GM21526 (cell line): ENCODE data around the gene ARSG.
"Not testable (repeated sequence)": the region's sequence is repeated elsewhere in the genome, so short reads cannot be mapped to it uniquely, and the experiment has no call there.

Source experiments
- ATAC-seq: cut with Tn5 transposase; IDR thresholded peaks from one replicate; pipeline ENCODE4 v1.9.1; 2021; ENCODE audit warnings: moderate library complexity; ENCODE audit not compliant: unreplicated experiment, low FRiP score

ARSG gene

GRCh38 chr17:68302666-68303065 is 11.4 kb downstream of the ARSG start:
- ATAC-seq = no peak

- ATAC-seq = no peak
Measured at GRCh38 chr17:68304706-68305105, 13.4 kb downstream of the ARSG start.

- ATAC-seq = no peak
Measured at GRCh38 chr17:68305142-68305541, 13.8 kb downstream of the ARSG start.

GRCh38 chr17:68306819-68307218 is 15.5 kb downstream of the ARSG start:
- no peak for ATAC-seq

GRCh38 chr17:68307443-68307842 is 16.1 kb downstream of the ARSG start:
- ATAC-seq = no peak

- ATAC-seq = not testable (repeated sequence)
Measured at GRCh38 chr17:68308486-68308885, 17.2 kb downstream of the ARSG start.

- not testable (repeated sequence) for ATAC-seq
Measured at GRCh38 chr17:68309066-68309670, 17.9 kb downstream of the ARSG start.

GRCh38 chr17:68310152-68310551 is 18.9 kb downstream of the ARSG start:
- ATAC-seq = no peak

GRCh38 chr17:68314916-68315535 is 23.7 kb downstream of the ARSG start:
- ATAC-seq = no peak

- ATAC-seq = no peak
Measured at GRCh38 chr17:68315930-68316329, 24.6 kb downstream of the ARSG start.

- no peak for ATAC-seq
Measured at GRCh38 chr17:68317458-68317857, 26.2 kb downstream of the ARSG start.

- ATAC-seq = no peak
Measured at GRCh38 chr17:68318103-68318991, 27.1 kb downstream of the ARSG start.

- ATAC-seq = no peak
Measured at GRCh38 chr17:68319410-68320162, 28.3 kb downstream of the ARSG start.

GRCh38 chr17:68320311-68320865 is 29.1 kb downstream of the ARSG start:
- ATAC-seq = no peak

GRCh38 chr17:68320943-68321555 is 29.8 kb downstream of the ARSG start:
- no peak for ATAC-seq

GRCh38 chr17:68321556-68321954 is 30.3 kb downstream of the ARSG start:
- ATAC-seq = no peak

- no peak for ATAC-seq
Measured at GRCh38 chr17:68322630-68323029, 31.3 kb downstream of the ARSG start.

- no peak for ATAC-seq
Measured at GRCh38 chr17:68324114-68324513, 32.8 kb downstream of the ARSG start.

GRCh38 chr17:68324654-68325336 is 33.5 kb downstream of the ARSG start:
- ATAC-seq = no peak

GRCh38 chr17:68325961-68326360 is 34.7 kb downstream of the ARSG start:
- no peak for ATAC-seq
